HL-60 (cell line): ENCODE measurements around the gene CPED1.

Source experiments
- DNase-seq, 2 experiments: peaks; one replicate each; pipeline ENCODE4 v3.0.0-alpha.2; 2010 to 2020; ENCODE audit warnings: low read depth in 1 of 2, low spot score in 1 of 2
- H3K27ac ChIP-seq: fragments of 250-450 bp; sonication (Bioruptor Pico); replicated peaks from 2 replicates; pipeline ENCODE4 v1.5.1; 2020; ENCODE audit warnings: mild to moderate bottlenecking, moderate library complexity
- H3K27me3 ChIP-seq: fragments of 250-450 bp; sonication (Bioruptor Pico); 2 replicates; pipeline ENCODE4 v1.5.1; 2021; ENCODE audit warnings: mild to moderate bottlenecking, moderate library complexity; ENCODE audit not compliant: insufficient read depth, poor library complexity, severe bottlenecking
- H3K4me3 ChIP-seq: replicated peaks from 2 replicates; pipeline ENCODE4 v1.5.1; 2011; ENCODE audit warnings: mild to moderate bottlenecking, control low read depth, low read length; ENCODE audit not compliant: insufficient read depth
- GABPA ChIP-seq: IDR thresholded peaks from 2 replicates; pipeline ENCODE4 v1.6.1; 2012; ENCODE audit warnings: low read depth
- POLR2AphosphoS5 ChIP-seq: IDR thresholded peaks from 2 replicates; pipeline ENCODE4 v1.6.1; 2012; ENCODE audit warnings: low read depth
- SPI1 ChIP-seq: IDR thresholded peaks from 2 replicates; pipeline ENCODE4 v1.6.1; 2012; ENCODE audit warnings: low read depth, mild to moderate bottlenecking, borderline replicate concordance
- TF ChIP-seq, protein P1 (sequence below): IDR thresholded peaks from 2 replicates; pipeline ENCODE4 v1.6.1; 2012; ENCODE audit warnings: low read depth; ENCODE audit not compliant: insufficient replicate concordance
- TF ChIP-seq, protein P2 (sequence below): IDR thresholded peaks from one replicate; pipeline ENCODE4 v1.5.1; 2011; ENCODE audit warnings: low read length, control low read depth, inconsistent platforms; ENCODE audit not compliant: insufficient read depth

Gene CPED1

DNA sequence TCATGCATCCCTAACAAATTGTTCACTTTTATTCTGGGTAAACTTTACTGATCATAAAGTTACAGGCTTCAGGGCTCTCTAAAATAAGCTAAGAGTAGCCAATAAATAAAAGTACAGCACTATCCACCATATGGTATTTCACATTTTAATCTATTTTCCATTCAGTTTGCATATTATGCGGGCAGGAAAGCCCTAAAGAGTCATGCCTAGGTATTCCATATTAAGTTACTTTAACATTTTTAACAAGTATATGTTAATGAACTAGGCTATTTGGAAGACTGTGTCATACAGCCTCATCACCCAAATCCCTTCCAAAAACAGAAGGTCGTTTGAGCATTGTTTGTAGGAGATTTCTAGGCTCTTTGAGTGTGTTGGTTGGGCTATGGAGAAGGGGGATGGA is 106.3 kb downstream of the CPED1 start:
- no peaks in the 10 kb centered on the region for H3K27me3 ChIP-seq
- TF ChIP-seq, protein P1, sequence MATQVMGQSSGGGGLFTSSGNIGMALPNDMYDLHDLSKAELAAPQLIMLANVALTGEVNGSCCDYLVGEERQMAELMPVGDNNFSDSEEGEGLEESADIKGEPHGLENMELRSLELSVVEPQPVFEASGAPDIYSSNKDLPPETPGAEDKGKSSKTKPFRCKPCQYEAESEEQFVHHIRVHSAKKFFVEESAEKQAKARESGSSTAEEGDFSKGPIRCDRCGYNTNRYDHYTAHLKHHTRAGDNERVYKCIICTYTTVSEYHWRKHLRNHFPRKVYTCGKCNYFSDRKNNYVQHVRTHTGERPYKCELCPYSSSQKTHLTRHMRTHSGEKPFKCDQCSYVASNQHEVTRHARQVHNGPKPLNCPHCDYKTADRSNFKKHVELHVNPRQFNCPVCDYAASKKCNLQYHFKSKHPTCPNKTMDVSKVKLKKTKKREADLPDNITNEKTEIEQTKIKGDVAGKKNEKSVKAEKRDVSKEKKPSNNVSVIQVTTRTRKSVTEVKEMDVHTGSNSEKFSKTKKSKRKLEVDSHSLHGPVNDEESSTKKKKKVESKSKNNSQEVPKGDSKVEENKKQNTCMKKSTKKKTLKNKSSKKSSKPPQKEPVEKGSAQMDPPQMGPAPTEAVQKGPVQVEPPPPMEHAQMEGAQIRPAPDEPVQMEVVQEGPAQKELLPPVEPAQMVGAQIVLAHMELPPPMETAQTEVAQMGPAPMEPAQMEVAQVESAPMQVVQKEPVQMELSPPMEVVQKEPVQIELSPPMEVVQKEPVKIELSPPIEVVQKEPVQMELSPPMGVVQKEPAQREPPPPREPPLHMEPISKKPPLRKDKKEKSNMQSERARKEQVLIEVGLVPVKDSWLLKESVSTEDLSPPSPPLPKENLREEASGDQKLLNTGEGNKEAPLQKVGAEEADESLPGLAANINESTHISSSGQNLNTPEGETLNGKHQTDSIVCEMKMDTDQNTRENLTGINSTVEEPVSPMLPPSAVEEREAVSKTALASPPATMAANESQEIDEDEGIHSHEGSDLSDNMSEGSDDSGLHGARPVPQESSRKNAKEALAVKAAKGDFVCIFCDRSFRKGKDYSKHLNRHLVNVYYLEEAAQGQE: no peak
- TF ChIP-seq GABPA: no peak
- TF ChIP-seq, protein P2, sequence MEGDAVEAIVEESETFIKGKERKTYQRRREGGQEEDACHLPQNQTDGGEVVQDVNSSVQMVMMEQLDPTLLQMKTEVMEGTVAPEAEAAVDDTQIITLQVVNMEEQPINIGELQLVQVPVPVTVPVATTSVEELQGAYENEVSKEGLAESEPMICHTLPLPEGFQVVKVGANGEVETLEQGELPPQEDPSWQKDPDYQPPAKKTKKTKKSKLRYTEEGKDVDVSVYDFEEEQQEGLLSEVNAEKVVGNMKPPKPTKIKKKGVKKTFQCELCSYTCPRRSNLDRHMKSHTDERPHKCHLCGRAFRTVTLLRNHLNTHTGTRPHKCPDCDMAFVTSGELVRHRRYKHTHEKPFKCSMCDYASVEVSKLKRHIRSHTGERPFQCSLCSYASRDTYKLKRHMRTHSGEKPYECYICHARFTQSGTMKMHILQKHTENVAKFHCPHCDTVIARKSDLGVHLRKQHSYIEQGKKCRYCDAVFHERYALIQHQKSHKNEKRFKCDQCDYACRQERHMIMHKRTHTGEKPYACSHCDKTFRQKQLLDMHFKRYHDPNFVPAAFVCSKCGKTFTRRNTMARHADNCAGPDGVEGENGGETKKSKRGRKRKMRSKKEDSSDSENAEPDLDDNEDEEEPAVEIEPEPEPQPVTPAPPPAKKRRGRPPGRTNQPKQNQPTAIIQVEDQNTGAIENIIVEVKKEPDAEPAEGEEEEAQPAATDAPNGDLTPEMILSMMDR: no peak
- no peak for TF ChIP-seq SPI1
- no peak for TF ChIP-seq POLR2AphosphoS5
- H3K4me3 ChIP-seq: no peak overlapping the region
- DNase-seq: no peak
- H3K27ac ChIP-seq: no peak overlapping the region

DNA sequence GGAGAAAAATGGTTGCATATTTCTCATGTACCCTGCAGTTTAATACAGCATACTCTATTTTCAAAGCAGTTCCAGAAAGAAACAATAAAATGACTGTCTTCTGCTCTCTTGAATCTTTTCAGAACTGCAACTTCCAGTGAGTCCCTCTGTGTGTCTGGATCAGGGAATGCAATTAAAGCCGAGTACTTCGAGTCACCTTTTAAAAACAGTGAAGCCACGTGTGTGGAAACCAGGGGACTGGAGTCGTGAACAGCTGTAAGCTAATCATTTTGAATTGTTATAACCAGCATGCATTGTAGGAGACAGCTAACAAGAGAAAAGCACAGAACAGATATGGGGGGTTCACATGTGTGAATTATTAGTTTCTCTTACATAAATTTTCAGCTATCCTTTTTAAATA is 109.1 kb downstream of the CPED1 start:
- Histone ChIP-seq H3K4me3 (no peak overlapping the region), H3K27me3 (no peaks in the 10 kb centered on the region), H3K27ac (no peak overlapping the region)
- TF ChIP-seq SPI1 (no peak), POLR2AphosphoS5 (no peak), GABPA (no peak)
- TF ChIP-seq, protein P1: no peak
- TF ChIP-seq, protein P2: no peak
- DNase-seq: no peak

DNA sequence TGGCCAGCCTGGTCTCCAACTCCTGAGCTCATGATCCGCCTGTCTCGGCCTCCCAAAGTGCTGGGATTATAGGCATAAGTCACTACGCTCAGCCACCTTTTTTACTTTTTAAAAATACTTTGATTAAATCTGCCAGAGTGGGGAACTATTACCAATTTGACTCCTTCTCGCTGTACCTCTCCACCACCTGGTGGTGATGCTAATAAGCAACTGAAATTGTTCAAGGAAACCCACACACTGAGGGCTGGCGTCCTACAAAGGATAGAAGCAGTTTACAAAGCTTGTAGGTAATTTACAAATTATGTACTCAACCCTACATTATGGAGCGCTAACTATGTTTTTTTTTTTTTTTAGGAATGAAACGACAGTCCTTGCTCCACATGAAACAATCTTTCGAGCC is 111.1 kb downstream of the CPED1 start:
- TF ChIP-seq SPI1 (no peak), GABPA (no peak), POLR2AphosphoS5 (no peak)
- TF ChIP-seq, protein P1: no peak
- TF ChIP-seq, protein P2: no peak
- Histone ChIP-seq H3K4me3 (no peak overlapping the region), H3K27me3 (no peaks in the 10 kb centered on the region), H3K27ac (no peak overlapping the region)
- DNase-seq: no peak
